GM19351 (cell line): ENCODE results near the gene L3MBTL3.
A peak's percentile ranks its signal among the peaks of the same experiment; 100 is the strongest.
"Not testable (repeated sequence)": the region's sequence is repeated elsewhere in the genome, so short reads cannot be mapped to it uniquely, and the experiment has no call there.

Experiments used
- ATAC-seq: cut with Tn5 transposase; IDR thresholded peaks from one replicate; pipeline ENCODE4 v1.9.1; 2021; ENCODE audit warnings: mild to moderate bottlenecking, moderate library complexity; ENCODE audit not compliant: unreplicated experiment

Gene L3MBTL3

DNA sequence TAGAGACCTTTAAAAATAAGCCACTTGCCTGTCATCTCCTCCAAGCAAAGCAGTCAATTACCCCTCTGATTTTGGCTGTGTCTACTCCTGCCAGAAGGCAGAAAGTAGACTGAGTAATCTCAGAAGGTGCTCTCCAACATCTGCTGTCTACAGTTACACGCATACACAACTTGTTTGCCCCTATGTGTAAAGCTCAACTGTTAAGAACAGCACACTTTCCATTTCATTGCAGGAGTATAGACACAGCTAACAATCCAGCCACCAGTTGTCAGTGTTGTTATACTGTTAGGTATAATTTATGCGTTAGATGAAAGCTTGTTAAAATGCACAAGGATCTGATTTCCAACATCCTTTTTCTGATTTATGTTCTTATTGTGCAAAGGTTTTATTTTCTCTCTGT lies 116.2 kb downstream of the L3MBTL3 start:
- no peak for ATAC-seq

DNA sequence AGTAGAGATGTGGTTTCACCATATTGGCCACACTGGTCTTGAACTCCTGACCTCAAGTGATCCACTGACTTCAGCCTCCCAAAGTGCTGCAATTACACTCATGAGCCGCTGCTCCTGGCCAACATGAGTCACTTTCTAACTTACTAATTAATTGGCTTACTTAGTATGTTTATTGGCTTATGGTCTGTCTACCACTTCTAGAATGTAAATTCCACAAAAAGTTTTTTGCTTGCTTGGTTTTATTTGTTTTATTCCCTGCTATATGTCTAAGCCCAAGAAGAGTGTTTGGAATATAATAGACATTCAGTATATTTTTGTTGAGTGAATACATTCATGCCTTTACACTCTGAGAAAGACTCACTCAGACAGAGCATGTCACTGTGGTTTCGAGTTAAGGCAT lies 118.4 kb downstream of the L3MBTL3 start:
- ATAC-seq: no peak

DNA sequence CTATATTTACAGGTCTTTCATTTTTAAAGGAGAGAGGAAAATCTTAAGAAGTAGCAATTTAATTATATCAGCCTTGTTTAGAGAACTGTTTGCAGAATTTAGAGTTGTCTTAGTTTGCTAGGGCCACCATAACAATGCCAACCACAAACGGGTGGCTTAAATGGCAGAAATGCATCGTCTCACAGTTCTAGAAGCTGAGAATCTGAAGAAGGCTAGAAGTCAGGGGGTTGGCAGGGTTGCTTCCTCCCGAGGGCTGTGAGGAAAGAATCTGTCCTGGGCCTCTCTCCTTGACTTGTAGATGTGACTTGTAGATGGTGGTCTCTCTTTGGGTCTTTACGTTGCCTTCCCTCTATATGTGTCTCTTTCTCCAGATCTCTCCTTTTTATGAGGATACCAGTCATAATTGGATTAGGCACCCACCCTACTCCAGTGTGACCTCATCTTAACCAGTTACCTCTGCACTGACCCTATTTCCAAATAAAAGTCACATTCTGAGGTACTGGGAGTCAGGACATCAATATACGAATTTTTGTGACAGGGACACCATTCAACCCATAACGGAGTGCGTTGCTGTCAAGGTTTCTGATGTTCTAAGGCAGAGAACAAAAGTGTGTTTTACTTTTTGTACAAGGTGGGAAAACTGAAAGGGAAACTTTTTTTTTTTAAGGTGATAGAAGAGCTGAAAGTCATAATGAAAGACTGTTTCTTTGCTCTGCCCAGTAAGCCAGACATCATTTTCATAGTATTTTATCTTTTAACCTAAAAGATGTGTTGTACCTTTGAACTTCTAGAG lies 119.9 kb downstream of the L3MBTL3 start:
- peak; percentile 79 for ATAC-seq

DNA sequence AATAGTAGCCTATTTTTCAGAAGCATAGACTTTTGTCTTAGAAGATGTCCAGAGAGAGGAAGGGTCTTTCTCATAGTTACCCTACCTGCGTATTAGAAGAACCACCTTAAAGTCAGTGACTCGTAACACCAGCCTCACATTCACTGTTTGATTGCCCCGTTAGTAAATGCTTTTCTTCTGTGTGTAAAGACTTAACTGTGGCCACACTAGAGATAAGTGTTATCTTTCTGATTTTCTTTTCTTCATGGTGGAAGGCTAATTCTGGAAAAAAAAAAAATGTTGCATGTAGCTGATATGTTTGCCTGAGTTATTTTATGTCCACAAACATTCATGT lies 120.5 kb downstream of the L3MBTL3 start:
- peak; percentile 38 for ATAC-seq

DNA sequence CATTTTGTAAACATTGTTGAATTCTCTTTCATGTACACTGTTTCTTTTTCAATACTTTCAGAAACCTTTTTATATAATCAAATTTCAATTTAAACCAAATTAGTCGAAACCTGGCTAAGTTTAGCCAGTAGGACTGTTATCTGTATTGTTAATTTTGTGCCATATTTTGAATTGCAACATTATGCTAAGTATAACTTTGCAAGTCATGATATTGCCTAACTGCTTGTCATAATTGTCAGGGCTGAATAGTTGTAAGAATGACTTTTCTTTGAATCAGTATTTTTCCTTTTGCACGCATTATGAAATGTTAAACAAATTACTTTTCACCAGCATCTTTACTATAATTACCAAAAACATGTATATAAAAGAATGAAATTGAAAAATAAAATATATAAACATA lies 121.7 kb downstream of the L3MBTL3 start:
- ATAC-seq: no peak

DNA sequence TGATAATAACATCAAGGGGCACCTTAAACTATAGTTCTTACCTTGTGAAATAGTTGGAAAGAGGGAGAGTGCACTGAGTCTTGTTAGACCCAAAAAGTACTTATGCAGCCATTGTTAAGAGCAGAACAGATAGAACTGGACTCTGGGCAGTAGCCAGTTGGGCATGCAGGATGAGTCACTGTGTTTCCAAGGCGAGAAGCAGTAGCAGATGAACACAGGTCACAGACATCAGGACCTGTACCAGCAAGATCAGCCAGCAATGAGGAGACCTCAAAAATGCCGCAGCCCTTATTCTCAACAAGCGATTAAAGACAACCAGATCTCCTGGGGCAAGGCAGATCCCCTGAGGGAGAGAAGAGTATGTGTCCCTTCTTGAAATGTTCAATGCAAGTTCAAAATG lies 125.3 kb downstream of the L3MBTL3 start:
- ATAC-seq: no peak

DNA sequence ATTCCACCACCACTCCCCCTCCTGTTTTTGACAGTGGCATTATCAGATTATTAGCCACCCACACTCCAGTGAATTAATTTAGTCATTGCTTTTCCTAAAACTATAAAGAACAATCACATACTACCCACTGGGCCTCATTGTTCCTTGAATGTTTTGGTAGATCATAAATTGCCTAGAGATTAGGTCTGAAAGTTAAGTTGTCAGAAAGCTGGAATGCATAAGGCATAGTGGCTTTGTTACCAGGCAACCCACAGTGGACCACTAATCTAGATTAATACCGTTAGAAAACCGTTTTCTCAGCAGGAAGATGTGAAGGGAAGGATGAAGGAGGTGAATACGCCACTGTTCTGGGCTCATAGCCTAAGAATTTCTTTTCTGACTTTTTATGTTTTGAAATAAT lies 128.7 kb downstream of the L3MBTL3 start:
- ATAC-seq: no peak

DNA sequence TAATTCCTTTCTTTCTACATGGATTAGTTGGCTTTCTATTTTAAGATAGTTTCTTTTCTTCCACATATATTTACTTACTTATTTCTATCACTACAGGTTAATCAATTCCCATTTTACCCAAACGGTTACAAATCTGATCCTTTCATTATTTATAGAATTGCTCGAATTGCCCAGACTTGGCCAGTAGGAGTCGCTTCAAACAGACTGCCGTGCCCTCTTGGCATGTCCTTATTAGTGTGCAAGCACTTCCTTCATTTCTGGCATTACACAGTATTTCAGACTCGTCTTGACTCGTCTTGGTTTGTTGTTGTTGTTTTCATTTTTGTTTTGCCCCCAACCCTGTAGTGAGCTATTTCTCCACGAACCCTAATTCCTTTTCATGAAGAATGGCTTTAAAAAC lies 129.8 kb downstream of the L3MBTL3 start:
- ATAC-seq: no peak

DNA sequence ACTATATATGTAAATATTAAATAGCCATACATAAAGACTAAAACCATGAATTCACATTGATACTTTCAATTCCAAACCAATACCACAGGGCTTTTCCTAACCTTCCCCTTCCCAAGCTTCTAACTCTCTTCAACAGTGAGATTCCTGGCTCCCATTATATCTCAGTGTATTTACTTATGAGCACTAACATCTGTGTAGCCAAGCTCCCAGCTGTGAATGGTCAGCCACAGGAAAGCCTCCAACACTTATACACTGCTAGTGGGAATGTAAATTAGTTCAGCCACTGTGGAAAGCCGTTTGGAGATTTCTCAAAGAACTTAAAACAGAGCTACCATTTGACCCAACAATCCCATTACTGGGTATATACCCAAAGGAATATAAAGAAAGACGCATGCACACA lies 130.6 kb downstream of the L3MBTL3 start:
- not testable (repeated sequence) for ATAC-seq

DNA sequence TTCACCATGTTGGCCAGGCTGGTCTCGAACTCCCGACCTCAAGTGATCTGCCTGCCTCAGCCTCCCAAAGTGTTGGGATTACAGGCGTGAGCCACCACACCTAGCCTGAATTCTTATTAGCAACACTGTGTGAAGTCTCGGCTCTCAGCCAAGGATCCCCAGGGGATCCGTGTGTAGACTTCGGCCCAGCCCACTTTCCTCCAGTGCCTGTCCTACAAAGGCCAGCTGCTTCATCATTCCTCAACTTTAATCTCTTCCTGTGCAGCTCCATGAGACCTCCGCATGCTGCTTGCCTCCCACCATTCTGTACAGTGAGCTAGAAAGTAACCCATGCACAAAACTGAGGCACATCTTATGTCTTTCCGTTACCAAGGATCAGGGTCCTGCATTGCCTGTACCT lies 132.5 kb downstream of the L3MBTL3 start:
- ATAC-seq: no peak

DNA sequence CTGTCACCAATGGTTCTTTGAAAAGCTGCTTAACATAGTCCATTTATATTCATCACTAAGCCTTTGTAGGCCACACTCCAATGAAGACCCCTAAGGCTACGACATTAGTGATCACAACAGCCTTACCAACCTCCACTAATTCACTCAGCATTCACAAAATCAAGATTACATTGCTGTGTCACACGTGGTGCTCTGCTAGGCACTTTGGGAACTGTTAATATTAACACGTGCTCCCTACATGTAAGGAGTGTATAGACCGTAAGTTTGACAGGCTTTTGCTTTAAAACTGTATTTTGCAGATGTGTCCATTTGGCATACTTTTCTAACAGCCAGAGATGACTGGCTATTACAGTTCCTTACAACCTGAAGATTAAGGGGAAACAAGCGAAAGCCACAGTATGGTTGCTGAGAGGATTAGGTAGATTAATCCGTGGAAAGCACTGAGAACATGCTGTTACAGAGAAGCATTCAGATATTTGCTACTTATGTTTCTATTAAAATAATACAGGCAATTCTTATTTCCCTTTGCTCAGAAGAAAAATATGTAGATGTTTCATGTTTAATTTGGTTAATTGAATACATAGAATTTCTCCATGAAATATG lies 134.6 kb downstream of the L3MBTL3 start:
- ATAC-seq: no peak

DNA sequence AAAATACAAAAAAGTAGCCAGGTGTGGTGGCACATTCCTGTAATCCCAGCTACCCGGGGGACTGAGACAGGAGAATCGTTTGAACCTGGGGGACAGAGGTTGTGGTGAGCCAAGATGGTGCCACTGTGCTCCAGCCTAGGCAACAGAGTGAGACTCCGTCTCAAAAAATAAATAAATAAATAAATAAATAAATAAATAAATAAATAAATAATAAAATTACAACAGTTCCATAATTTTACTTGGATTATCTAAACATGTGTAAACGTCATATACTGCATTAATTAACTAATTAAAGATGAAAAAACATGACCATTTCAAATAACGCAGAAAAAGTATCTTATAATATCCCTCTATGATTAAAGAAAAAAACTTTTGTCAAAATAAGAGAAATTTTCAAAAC lies 138.5 kb downstream of the L3MBTL3 start:
- no peak for ATAC-seq

DNA sequence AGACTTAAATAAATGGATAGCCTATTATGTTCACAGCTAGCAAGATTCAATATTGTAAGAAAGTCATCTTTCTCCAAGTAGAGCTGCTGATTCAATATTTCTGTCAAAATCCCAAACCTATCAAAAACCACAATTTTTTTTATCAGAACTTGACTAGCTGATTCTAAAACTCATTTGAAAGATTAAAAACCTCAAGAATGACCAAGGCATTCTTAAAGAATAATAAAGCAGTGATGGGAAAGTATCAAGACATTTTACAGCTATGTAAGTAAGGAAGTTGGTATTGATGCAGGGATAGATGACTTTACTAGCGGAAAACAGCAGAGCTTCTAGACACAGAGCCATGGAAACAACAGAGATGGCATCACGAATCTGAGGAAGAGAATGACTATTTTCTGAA lies 139.7 kb downstream of the L3MBTL3 start:
- ATAC-seq: no peak

DNA sequence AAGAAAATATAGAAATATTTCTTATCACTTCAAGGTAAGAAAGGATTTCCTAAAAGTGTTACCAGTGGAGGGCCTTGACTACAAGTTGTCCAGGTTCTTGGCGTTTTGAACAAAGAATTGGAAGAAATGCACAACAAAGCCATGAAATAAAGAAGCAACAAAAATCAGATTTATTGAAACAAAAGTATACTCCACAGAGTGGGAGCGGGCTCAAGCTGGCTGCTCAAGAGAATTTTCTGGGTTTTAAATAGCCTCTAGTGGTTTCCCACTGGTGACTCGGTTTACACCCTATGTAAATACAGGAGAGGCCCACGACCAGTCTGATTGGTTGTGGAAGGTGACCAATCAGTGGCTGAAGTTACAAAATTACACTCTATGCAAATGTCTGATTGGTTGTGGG lies 140.2 kb downstream of the L3MBTL3 start:
- ATAC-seq: no peak

DNA sequence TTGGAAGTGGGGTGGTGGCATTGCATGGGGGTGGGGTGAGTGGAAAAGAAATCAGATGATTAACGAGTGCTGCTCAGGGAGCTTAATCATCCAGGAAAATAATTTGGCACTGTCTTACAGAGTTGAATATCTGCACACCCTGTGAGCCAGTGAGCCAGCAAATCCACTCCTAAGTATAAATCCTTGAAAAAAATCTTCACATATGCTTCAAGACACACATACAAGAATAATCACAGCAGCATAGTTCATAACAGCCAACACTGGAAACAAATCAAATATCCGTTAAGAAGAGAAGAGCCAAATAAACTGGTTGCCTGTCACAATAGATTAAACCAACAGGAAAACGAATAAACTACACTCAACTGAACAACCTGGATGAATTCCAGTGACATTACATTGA lies 141.6 kb downstream of the L3MBTL3 start:
- no peak for ATAC-seq

DNA sequence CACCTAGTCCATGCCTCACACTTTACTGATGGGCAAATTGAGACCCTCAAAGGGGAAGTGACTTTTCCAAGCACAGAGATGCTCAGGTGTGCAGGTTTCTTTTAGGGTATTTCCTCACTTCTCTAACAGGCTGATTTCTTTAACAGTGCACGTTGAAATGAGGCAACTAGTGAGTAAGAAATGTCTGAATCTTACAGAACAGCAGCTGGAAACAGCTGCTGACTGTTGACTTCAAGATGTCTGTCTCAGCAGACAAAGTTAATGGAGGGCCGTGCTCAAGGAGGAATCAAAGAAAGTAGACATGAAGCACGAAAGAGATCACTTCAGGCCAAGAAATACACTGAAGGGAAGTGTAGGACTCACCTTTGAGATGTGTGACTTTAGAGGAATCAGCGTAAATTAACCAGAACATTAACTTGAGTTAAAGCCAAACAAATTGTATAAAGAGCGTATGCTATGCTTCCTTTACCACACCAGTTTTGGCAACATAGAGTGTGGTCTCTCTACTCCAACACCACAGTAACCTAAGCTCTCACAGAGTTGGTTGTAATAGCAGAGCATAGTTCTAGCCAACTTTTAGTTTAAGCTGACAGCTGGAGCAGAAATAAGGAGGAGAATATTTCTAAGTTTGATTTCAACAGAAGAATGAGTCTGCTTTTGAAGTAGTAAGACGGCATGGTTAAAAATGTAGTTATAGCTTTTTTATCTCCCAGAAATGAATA lies 143.5 kb downstream of the L3MBTL3 start:
- no peak for ATAC-seq

DNA sequence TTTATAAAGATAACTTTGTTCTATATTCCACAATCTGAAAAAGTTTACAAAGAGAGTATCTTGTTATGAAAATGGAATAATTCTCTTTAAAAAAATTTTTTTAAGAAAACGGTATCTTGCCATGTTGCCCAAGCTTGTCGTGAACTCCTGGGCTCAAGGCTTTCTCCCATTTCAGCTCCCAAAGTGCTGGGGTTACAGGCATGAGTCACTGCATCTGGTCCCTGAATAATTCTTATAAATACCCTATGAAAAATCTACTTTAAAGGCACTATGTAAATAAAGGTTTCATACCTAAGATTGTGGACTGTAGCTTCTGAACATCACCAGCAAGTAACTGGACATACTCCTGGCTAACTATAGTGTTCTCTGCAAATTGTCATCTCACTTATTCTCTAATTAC lies 144.0 kb downstream of the L3MBTL3 start:
- ATAC-seq: no peak

DNA sequence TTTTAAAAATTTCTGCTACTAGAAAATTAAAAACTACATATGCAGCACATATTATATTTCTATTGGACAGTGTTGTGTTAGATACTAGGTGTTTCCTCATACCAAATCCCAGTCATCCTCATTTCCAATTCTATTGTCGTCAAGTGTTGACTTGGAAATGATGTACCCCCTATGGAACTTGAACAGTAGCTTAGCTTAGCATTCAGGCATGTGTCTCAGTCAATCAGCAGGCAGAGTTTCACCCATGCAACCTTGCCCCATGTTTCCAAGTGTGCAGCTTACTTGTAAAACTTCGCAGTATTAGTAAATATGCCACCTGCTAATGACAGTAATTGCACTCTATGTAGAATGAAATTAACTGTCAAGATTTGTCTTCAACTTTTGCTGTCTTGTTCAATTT lies 144.9 kb downstream of the L3MBTL3 start:
- no peak for ATAC-seq

DNA sequence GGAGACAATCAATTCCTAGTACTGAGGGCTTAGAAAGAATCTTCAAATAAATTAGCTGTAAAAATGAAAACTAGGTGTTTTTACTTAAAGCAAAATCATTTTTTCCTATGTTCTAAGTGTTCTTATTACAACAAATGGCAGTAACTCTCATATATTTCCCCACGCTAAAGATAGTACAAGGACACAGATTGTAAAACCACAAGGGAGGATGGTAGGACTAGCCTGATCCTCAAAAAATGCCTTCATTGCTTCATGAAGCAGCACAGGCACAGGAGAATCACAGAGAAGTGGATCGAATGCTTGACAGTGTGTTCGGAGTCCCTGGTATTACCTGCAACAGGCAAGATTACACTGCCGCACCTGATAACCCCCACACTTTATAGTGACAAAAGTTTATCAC lies 145.9 kb downstream of the L3MBTL3 start:
- no peak for ATAC-seq

DNA sequence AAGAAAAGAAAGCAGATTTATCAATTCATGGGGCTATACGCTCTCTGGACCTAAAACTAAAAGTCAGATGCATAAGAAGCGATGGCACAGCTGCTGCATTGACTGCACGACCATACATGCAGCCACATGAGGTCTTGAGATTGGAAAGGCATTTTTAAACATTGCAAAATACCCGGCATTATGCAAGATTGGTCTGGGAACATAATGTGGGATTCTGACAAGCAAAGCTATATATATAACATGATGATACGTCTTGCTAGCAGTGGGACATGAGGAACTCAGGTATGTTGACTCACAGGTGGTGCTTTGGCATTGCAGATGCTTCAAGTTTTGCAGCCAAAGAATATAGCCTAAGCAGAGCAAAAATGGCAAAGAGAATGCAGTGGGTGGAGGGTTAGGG lies 149.3 kb downstream of the L3MBTL3 start:
- no peak for ATAC-seq

DNA sequence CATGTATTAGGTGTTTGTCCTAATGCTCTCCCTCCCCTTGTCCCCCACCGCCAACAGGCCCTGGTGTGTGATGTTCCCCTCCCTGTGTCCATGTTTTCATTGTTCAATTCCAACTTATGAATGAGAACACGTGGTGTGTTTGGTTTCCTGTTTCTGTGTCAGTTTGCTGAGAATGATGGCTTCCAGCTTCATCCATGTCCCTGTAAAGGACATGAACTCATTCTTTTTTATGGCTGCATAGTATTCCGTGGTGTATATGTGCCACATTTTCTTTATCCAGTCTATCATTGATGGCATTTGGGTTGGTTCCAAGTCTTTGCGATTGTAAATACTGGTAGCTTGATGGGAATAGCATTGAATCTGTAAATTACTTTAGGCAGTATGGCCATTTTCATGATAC lies 151.8 kb downstream of the L3MBTL3 start:
- ATAC-seq: not testable (repeated sequence)

DNA sequence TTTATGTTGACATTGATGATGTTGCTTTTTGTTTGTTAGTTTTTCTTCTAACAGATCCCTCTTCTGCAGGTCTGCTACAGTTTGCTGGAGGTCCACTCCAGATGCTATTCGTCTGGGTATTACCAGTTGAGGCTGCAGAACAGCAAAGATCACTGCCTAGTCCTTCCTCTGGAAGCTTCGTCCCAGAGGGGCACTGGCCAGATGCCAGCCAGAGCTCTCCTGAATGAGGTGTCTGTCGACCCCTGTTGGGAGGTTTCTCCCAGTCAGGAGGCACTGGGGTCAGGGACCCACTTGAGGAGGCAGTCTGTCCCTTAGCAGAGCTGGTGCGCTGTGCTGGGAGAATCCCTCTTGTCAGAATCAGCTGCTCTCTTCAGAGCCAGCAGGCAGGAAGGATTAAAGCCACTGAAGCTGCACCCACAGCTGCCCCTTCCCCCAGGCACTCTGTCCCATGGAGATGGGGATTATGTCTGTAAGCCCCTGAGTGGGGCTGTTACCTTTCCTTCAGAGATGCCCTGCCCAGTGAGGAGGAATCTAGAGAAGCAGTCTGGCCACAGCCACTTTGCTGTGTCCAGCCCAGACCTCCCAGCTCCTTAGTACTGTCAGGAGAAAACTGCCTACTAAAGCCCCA lies 155.1 kb downstream of the L3MBTL3 start:
- not testable (repeated sequence) for ATAC-seq
